ENCODE results near the gene PTAFR.

Gene PTAFR

GRCh38 chr1:28118640-28119307, 57.7 kb downstream of the PTAFR start:
- no peak overlapping the region for H3K4me2 ChIP-seq (ENCODE audit: low read depth, low read length, poor library complexity, severe bottlenecking)
- no peaks in the 10 kb centered on the region for H4K20me1 ChIP-seq (ENCODE audit: low read depth, low read length)
- H3K4me3 ChIP-seq (ENCODE audit: insufficient read depth, low read length, poor library complexity, severe bottlenecking), result no peak overlapping the region
- H3K27ac ChIP-seq (ENCODE audit: low read depth, low read length), result no peak overlapping the region
- no peak overlapping the region for H2AFZ ChIP-seq (ENCODE audit: low read depth, low read length, severe bottlenecking)
- no peaks in the 10 kb centered on the region for H3K79me2 ChIP-seq (ENCODE audit: insufficient read depth, low read length)
- no peaks in the 10 kb centered on the region for H3K36me3 ChIP-seq (ENCODE audit: low read length)
- no peaks in the 10 kb centered on the region for H3K9me3 ChIP-seq (ENCODE audit: insufficient read depth, low read length)
- no peaks in the 10 kb centered on the region for H3F3A ChIP-seq (ENCODE audit: insufficient read depth)
- no peaks in the 10 kb centered on the region for H3K9me2 ChIP-seq (replicated peaks; ENCODE audit: insufficient read depth, low read length)
- H3K9ac ChIP-seq (ENCODE audit: low read length), result no peak overlapping the region
- no peaks in the 10 kb centered on the region for H3K27me3 ChIP-seq (ENCODE audit: low read length)
- no peak for TF ChIP-seq EZH2phosphoT487 (conservative IDR thresholded peaks at IDR 0.05; ENCODE audit: low read length)
- TF ChIP-seq CTCF (IDR thresholded peaks at IDR 0.05; ENCODE audit: insufficient read depth, low read length, poor library complexity, severe bottlenecking), result no peak

- TF ChIP-seq CTCF (IDR thresholded peaks at IDR 0.05; ENCODE audit: insufficient read depth, low read length, poor library complexity, severe bottlenecking) (no peak), EZH2phosphoT487 (conservative IDR thresholded peaks at IDR 0.05; ENCODE audit: low read length) (no peak)
- Histone ChIP-seq H3F3A (ENCODE audit: insufficient read depth) (no peaks in the 10 kb centered on the region; the same call in 1 of the 2 replicates), H4K20me1 (ENCODE audit: low read depth, low read length) (no peaks in the 10 kb centered on the region), H3K9ac (ENCODE audit: low read length) (no peak overlapping the region), H3K36me3 (ENCODE audit: low read length) (no peaks in the 10 kb centered on the region), H3K27me3 (ENCODE audit: low read length) (no peaks in the 10 kb centered on the region), H3K4me2 (ENCODE audit: low read depth, low read length, poor library complexity, severe bottlenecking) (no peak overlapping the region), H2AFZ (ENCODE audit: low read depth, low read length, severe bottlenecking) (peak overlapping the region; percentile 13), H3K4me3 (ENCODE audit: insufficient read depth, low read length, poor library complexity, severe bottlenecking) (no peak overlapping the region), H3K9me3 (ENCODE audit: insufficient read depth, low read length) (no peaks in the 10 kb centered on the region), H3K9me2 (replicated peaks; ENCODE audit: insufficient read depth, low read length) (no peaks in the 10 kb centered on the region), H3K27ac (ENCODE audit: low read depth, low read length) (no peak overlapping the region), H3K79me2 (ENCODE audit: insufficient read depth, low read length) (no peaks in the 10 kb centered on the region)
Measured at GRCh38 chr1:28115267-28115666, 61.2 kb downstream of the PTAFR start.

GRCh38 chr1:28114844-28115243, 61.6 kb downstream of the PTAFR start:
- Histone ChIP-seq H3K79me2 (ENCODE audit: insufficient read depth, low read length) (no peaks in the 10 kb centered on the region), H3F3A (ENCODE audit: insufficient read depth) (no peaks in the 10 kb centered on the region; the same call in 1 of the 2 replicates), H3K27me3 (ENCODE audit: low read length) (no peaks in the 10 kb centered on the region), H4K20me1 (ENCODE audit: low read depth, low read length) (no peaks in the 10 kb centered on the region), H3K4me2 (ENCODE audit: low read depth, low read length, poor library complexity, severe bottlenecking) (no peak overlapping the region), H3K27ac (ENCODE audit: low read depth, low read length) (no peak overlapping the region), H3K9me2 (replicated peaks; ENCODE audit: insufficient read depth, low read length) (no peaks in the 10 kb centered on the region), H3K36me3 (ENCODE audit: low read length) (no peaks in the 10 kb centered on the region), H3K9me3 (ENCODE audit: insufficient read depth, low read length) (no peaks in the 10 kb centered on the region), H3K4me3 (ENCODE audit: insufficient read depth, low read length, poor library complexity, severe bottlenecking) (no peak overlapping the region), H2AFZ (ENCODE audit: low read depth, low read length, severe bottlenecking) (peak overlapping the region; percentile 13), H3K9ac (ENCODE audit: low read length) (no peak overlapping the region)
- TF ChIP-seq EZH2phosphoT487 (conservative IDR thresholded peaks at IDR 0.05; ENCODE audit: low read length) (no peak), CTCF (IDR thresholded peaks at IDR 0.05; ENCODE audit: insufficient read depth, low read length, poor library complexity, severe bottlenecking) (no peak)
